Small intestine (tissue), 7 donors: Measurements from ENCODE around the gene SLC26A1. TPM values are rescaled to one million over a fixed set of nuclear protein-coding genes. Genes with fewer than 3 reads are reported as not detected.

Experiments
- DNase-seq, 2 donors: peaks; one replicate each; pipeline versions ENCODE4 v3.0.0 to v3.0.0-alpha.2; 2013
- FAIRE-seq: peaks from 2 replicates; lab custom pipeline; 2012; peaks lifted over from hg19 to GRCh38; lab: Jason Lieb, UNC
- H3K27ac ChIP-seq, 3 donors: one replicate each; pipeline ENCODE4 v1.5.1; 2013; ENCODE audit warnings: low read length in 2 of 3, mild to moderate bottlenecking in 2 of 3, control low read depth in 1 of 3, inconsistent platforms in 1 of 3, low read depth in 1 of 3, moderate library complexity in 1 of 3
- H3K27me3 ChIP-seq, 3 donors: one replicate each; pipeline ENCODE4 v1.6.1; 2013; ENCODE audit warnings: low read length in 3 of 3, inconsistent platforms in 1 of 3; ENCODE audit not compliant: control insufficient read depth in 3 of 3, insufficient read depth in 3 of 3
- H3K36me3 ChIP-seq, 3 donors: one replicate each; pipeline ENCODE4 v1.6.1; 2013; ENCODE audit warnings: low read length in 3 of 3, inconsistent platforms in 1 of 3, low read depth in 1 of 3, mild to moderate bottlenecking in 1 of 3, moderate library complexity in 1 of 3; ENCODE audit not compliant: control insufficient read depth in 3 of 3, insufficient read depth in 2 of 3
- H3K4me1 ChIP-seq, 3 donors: one replicate each; pipeline ENCODE4 v1.6.1; 2013; ENCODE audit warnings: low read length in 2 of 3, inconsistent platforms in 1 of 3, low read depth in 1 of 3, mild to moderate bottlenecking in 1 of 3, moderate library complexity in 1 of 3; ENCODE audit not compliant: control insufficient read depth in 3 of 3, insufficient read depth in 2 of 3
- H3K4me3 ChIP-seq, 3 donors: one replicate each; pipeline ENCODE4 v1.5.1; 2013; ENCODE audit warnings: low read length in 3 of 3, control low read depth in 1 of 3, inconsistent platforms in 1 of 3, low read depth in 1 of 3, mild to moderate bottlenecking in 1 of 3, moderate library complexity in 1 of 3
- H3K9me3 ChIP-seq, 2 donors: one replicate each; pipeline ENCODE4 v1.6.1; 2013; ENCODE audit warnings: low read depth in 1 of 2, low read length in 1 of 2; ENCODE audit not compliant: control insufficient read depth in 2 of 2, insufficient read depth in 1 of 2
- WGBS, 3 donors: extraction: QIAGEN DNeasy Blood & Tissue Kit; methylation state at CpG; one replicate each; pipeline ENCODE4 v1.1.7; 2013; 5-methylcytosine and 5-hydroxymethylcytosine counted together
- polyA plus RNA-seq, 4 donors: library from polyadenylated mRNA; stranded (reverse) in 3 of 4; unstranded in 1 of 4; fragments of 200-250 nt in 3 of 4; fragments of 120-200 nt in 1 of 4; gene quantifications; one replicate each; pipeline versions ENCODE4 v1.2.1 to v1.2.3, GENCODE V29; 2013
- donor health status: healthy with polysubstance abuse.
- donor health status: control.
- donor health status: control.
- donor health status: Bipolar disorder and iron deficiency.
- donor health status: healthy.

The SLC26A1 gene
- polyA plus RNA-seq, 4 donors, result 0.54 to 8.6 (median 2.7) TPM

DNA sequence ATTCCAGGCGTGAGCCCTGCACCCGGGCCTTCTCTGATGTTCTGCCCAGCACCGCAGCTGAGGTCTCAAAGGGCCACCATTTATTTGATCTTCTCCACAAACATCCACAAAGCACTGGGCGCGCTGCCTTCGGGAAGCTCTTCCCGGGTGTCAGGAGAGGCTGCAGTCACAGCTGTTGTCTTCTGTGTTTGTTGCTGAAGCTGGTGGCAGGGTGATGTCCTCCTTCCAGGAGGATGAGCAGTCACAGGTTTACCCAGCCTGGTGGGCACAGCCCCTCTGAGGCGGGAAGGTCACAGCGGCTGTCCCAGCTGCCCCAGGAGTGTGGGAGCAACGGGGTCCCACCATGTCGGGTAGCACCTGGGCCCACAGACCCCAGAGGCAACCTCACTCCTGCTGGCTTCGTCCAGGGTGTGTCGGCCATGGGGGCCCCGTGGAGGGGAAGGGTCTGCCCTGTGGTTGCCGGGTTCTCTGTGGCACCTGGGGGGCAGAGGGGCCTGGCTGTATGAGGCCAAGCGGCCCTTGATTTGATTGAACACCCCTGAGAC is 45.8 kb upstream of the SLC26A1 start:
- no peak for DNase-seq
- no peak for FAIRE-seq
- H3K4me1 ChIP-seq, result peaks cover 0 to 4% (median 0%) of the 10 kb centered on the region in 3 donors
- H3K36me3 ChIP-seq, result no peaks in the 10 kb centered on the region
- no peaks in the 10 kb centered on the region for H3K9me3 ChIP-seq
- peaks cover 0 to 14% (median 0%) of the 10 kb centered on the region in 3 donors for H3K27me3 ChIP-seq
- 79 to 83% (median 80%) methylated on average over 16 of the region's 16 CpGs for WGBS, 3 donors
- H3K27ac ChIP-seq, result no peak overlapping the region
- H3K4me3 ChIP-seq, result no peak overlapping the region

DNA sequence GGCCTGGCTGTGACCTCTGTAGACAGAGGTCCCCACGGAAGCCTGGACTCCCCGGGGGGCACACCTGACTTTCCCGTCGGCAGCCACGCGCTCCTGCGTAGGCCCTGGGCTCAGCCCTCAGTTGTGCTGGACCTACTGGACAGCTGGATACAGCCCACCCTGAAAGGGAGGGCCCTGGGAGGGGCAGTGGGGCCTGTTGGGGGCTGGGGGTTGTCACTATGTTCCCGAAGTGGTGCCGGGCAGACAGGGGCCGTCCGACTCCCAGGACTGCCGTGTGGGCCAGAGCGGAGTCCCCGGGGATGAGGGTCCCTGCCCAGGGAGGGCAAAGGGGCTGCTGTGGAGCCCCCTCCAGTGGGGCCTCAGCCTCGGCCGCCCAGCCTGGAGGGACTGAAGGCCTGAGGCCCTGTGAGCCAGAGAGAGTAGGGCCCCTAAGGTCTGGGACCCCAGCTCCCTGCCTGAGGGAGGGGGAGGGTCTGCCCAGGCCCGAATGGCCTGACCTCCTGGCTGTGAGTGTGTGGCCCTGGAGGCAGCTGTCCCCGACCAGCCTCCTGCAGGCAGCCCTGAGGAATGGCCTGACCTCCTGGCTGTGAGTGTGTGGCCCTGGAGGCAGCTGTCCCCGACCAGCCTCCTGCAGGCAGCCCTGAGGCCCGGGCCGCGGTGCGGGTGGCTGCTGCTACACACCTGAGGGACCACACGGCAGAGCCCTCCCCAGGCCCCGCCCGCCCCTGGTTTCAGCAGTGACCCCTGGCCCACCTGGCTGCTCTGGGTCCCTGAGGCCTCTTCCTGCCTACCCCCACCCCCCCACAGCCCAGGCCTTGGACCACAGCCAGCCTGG is 44.0 kb upstream of the SLC26A1 start:
- H3K4me3 ChIP-seq, result no peak overlapping the region
- H3K9me3 ChIP-seq, result no peaks in the 10 kb centered on the region
- peaks cover 0 to 16% (median 0%) of the 10 kb centered on the region in 3 donors for H3K27me3 ChIP-seq
- no peaks in the 10 kb centered on the region for H3K36me3 ChIP-seq
- WGBS, 3 donors, result 88 to 94% (median 89%) methylated on average over 21 to 26 of the region's 26 CpGs
- DNase-seq (no peak), FAIRE-seq (no peak)
- H3K27ac ChIP-seq, result no peak overlapping the region
- peaks cover 0 to 4% (median 0%) of the 10 kb centered on the region in 3 donors for H3K4me1 ChIP-seq

GRCh38 chr4:1036095-1036494 is 42.9 kb upstream of the SLC26A1 start:
- Histone ChIP-seq H3K4me3 (no peak overlapping the region), H3K27ac (no peak overlapping the region), H3K9me3 (no peaks in the 10 kb centered on the region), H3K27me3 (peaks cover 0 to 13% (median 0%) of the 10 kb centered on the region in 3 donors), H3K4me1 (peaks cover 0 to 4% (median 0%) of the 10 kb centered on the region in 3 donors), H3K36me3 (no peaks in the 10 kb centered on the region)
- 59 to 84% (median 77%) methylated on average over 11 to 15 of the region's 15 CpGs for WGBS, 3 donors
- DNase-seq (no peak), FAIRE-seq (no peak)

GRCh38 chr4:1035510-1035909 is 42.3 kb upstream of the SLC26A1 start:
- DNase-seq (no peak), FAIRE-seq (no peak)
- peaks cover 0 to 4% (median 0%) of the 10 kb centered on the region in 3 donors for H3K4me1 ChIP-seq
- H3K4me3 ChIP-seq, result no peak overlapping the region
- H3K27me3 ChIP-seq, result peaks cover 0 to 16% (median 0%) of the 10 kb centered on the region in 3 donors
- H3K27ac ChIP-seq, result no peak overlapping the region
- H3K9me3 ChIP-seq, result no peaks in the 10 kb centered on the region
- WGBS, 3 donors, result 33 to 64% (median 36%) methylated on average over 22 to 26 of the region's 26 CpGs
- no peaks in the 10 kb centered on the region for H3K36me3 ChIP-seq

- Histone ChIP-seq H3K4me1 (no peaks in the 10 kb centered on the region), H3K27me3 (peaks cover 0 to 23% (median 3%) of the 10 kb centered on the region in 3 donors), H3K27ac (no peak overlapping the region), H3K4me3 (no peak overlapping the region), H3K36me3 (no peaks in the 10 kb centered on the region), H3K9me3 (no peaks in the 10 kb centered on the region)
- no peak for FAIRE-seq
- DNase-seq, result no peak
- WGBS, 3 donors, result 46 to 68% (median 56%) methylated on average over 30 to 35 of the region's 35 CpGs
Measured at GRCh38 chr4:1033840-1034551, 40.8 kb upstream of the SLC26A1 start.

DNA sequence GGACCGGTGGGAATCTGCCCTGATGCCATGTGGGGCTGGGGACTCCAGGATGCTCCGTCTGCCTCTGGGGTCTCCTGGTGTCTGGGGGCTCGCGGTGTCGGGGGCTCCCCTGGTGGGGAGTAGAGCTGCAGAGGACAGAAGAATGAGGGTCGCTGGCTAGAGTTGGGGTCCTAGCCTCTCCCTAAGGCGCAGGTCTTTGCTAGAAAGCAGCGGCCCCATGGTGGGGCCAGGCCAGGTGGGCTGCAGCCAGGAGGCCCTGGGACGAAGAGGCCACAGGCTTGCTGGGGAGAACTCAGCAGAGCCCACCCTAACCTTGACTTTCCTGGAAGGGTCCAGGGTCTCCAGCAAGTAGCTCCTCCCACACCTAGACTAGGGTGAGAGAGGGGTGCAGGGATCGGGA is 39.7 kb upstream of the SLC26A1 start:
- Histone ChIP-seq H3K36me3 (no peaks in the 10 kb centered on the region), H3K9me3 (no peaks in the 10 kb centered on the region), H3K27ac (no peak overlapping the region), H3K4me1 (no peaks in the 10 kb centered on the region), H3K27me3 (peaks cover 0 to 34% (median 8%) of the 10 kb centered on the region in 3 donors), H3K4me3 (no peak overlapping the region)
- DNase-seq, result no peak
- no peak for FAIRE-seq
- 46 to 83% (median 77%) methylated on average over 10 of the region's 10 CpGs for WGBS, 3 donors

- Histone ChIP-seq H3K4me3 (no peak overlapping the region), H3K4me1 (no peaks in the 10 kb centered on the region), H3K9me3 (no peaks in the 10 kb centered on the region), H3K27ac (no peak overlapping the region), H3K36me3 (no peaks in the 10 kb centered on the region), H3K27me3 (peaks cover 0 to 38% (median 9%) of the 10 kb centered on the region in 3 donors)
- 25 to 60% (median 38%) methylated on average over 37 of the region's 37 CpGs for WGBS, 3 donors
- FAIRE-seq (no peak), DNase-seq (no peak)
Measured at GRCh38 chr4:1031956-1032795, 39.0 kb upstream of the SLC26A1 start.
